SHP77 treated with DMSO at 0.1 percent for 48 hours (cell line): Measurements from ENCODE around the gene C2CD4B.

Experiments
- DNase-seq: peaks from one replicate; lab custom pipeline; 2025; lab: John Stamatoyannopoulos, UW

The C2CD4B gene

GRCh38 chr15:62165104-62165792 lies at the start of gene C2CD4B:
TSS of gene C2CD4B (minus strand) at chr15:62165285. CDS start at chr15:62164984, 301 bp downstream.
- no peak for DNase-seq

GRCh38 chr15:62212741-62213140 lies 47.7 kb upstream of the C2CD4B start:
- DNase-seq, result no peak

DNA sequence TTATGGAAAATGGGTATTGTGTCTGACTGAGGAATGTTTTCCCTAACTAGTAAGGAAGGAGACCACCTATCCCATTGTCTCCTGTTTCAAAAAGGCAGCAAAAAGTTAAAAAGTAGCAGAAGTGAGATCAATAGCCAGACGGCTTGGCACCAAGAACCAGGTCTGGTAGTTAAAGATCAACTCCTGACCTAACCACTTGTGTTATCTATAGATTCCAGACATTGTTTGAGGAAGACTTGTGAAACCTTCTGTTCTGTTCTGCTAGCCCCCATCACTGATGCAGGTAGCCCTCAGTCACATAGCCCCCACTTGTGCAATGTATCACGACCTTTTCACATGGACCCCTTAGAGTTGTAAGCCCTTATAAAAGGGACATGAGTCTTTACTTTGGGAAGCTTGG lies 46.3 kb upstream of the C2CD4B start:
- no peak for DNase-seq

- no peak for DNase-seq
These were observed 44.7 kb upstream of the C2CD4B start for GRCh38 chr15:62209821-62210220.

GRCh38 chr15:62209322-62209721 lies 44.2 kb upstream of the C2CD4B start:
- DNase-seq, result no peak

GRCh38 chr15:62208884-62209283 lies 43.8 kb upstream of the C2CD4B start:
- no peak for DNase-seq

DNA sequence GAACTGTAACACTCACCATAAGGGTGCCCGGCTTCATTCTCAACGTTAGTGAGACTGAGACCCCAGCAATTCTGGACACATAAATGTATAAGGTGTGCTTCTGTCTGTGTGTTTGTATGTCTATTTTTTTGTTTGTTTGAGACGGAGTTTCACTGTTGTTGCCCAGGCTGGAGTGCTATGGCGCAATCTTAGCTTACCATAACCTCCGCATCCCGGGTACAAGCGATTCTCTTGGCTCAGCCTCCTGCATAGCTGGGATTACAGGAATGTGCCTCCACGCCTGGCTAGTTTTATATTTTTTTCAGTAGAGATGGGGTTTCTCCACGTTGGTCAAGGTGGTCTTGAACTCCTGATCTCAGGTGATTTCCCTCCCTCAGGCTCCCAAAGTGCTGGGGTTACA lies 43.3 kb upstream of the C2CD4B start:
- no peak for DNase-seq

GRCh38 chr15:62190675-62191074 lies 25.6 kb upstream of the C2CD4B start:
- DNase-seq, result no peak

DNA sequence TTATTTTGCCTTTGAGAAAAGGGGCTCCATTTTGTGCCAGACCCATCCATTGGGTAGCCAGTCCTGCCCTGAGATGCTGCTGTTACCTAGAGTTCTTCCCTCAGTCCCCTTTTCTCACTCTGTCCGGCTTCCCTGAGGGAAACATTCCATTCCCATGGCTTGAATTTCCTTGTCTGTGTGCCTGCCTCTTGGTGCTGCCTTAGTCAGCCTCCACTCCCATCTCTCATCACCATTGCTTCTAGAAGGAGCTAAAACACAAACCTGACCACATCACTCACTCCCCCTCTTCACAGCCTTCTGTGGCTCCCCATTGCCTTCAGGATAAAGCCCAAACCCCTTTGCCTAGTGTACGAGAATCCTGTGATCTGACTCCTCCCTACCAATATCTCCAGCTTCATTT lies 25.2 kb upstream of the C2CD4B start:
- no peak for DNase-seq

GRCh38 chr15:62188744-62189143 lies 23.7 kb upstream of the C2CD4B start:
- no peak for DNase-seq

GRCh38 chr15:62187910-62188309 lies 22.8 kb upstream of the C2CD4B start:
- DNase-seq, result no peak

DNA sequence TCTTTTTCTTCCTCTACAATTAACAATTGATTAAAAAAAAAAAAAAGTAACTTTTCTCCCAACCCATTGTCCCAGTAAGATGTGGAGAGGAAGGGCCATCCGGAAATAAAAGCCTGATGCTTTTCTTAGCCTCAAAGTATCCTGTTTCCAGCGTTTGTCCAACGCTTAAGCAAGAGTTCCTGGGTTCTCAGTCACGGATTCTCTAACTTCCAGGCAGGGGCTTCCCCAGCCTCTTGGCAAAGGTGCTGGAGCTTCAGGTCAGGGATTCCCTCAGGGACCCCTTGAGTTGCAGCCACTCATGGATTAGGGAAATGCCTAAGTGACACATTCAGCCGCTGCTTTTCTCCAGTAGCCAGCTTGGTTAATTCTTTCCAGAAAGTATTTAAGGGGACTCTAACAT lies 22.3 kb upstream of the C2CD4B start:
- DNase-seq, result no peak

- DNase-seq, result no peak
These were observed 21.5 kb upstream of the C2CD4B start for GRCh38 chr15:62186578-62186977.

DNA sequence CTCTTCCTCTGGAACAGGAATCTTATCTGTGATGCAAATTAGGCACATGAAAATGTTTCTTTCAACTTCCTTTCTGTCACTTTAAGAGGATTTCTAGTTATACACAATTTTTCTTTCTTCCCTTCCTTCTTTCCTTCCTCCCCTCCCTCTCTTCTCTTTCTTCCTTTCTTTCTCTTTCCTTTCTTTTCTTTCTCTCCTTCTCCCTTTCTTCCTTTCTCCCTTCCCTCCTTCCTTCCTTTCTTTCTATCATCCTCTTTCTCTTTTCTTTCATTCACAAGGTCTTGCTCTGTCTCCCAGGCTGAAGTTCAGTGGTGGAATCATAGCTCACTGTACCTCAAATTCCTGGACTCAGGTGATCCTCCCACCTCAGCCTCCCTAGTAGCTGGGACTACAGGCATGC lies 18.0 kb upstream of the C2CD4B start:
- DNase-seq, result no peak

- DNase-seq, result no peak
These were observed 8.1 kb upstream of the C2CD4B start for GRCh38 chr15:62173215-62173614.

- DNase-seq, result no peak
These were observed 6.8 kb upstream of the C2CD4B start for GRCh38 chr15:62171882-62172281.

GRCh38 chr15:62165793-62166375 lies 799 bp upstream of the C2CD4B start:
- DNase-seq, result no peak

GRCh38 chr15:62164396-62165103 lies 535 bp downstream of the C2CD4B start:
- no peak for DNase-seq

GRCh38 chr15:62164014-62164395 lies 1.1 kb downstream of the C2CD4B start:
- DNase-seq, result no peak

- DNase-seq, result no peak
These were observed 1.6 kb downstream of the C2CD4B start for GRCh38 chr15:62163397-62164013.

GRCh38 chr15:62153228-62153627 lies 11.9 kb downstream of the C2CD4B start:
- DNase-seq, result no peak

- DNase-seq, result no peak
These were observed 14.6 kb downstream of the C2CD4B start for GRCh38 chr15:62150445-62150844.

GRCh38 chr15:62149729-62150128 lies 15.4 kb downstream of the C2CD4B start:
- DNase-seq, result no peak
